Hippocampal formation (tissue), 2 donors: ENCODE measurements around the gene C7orf33.
A peak's percentile ranks its signal among the peaks of the same experiment; 100 is the strongest.
"Not testable (repeated sequence)": the region's sequence is repeated elsewhere in the genome, so short reads cannot be mapped to it uniquely, and the experiment has no call there.

Experiments used
- DNase-seq, 2 donors: peaks; one replicate each; lab custom pipeline; 2025; lab: John Stamatoyannopoulos, UW

C7orf33 gene, protein sequence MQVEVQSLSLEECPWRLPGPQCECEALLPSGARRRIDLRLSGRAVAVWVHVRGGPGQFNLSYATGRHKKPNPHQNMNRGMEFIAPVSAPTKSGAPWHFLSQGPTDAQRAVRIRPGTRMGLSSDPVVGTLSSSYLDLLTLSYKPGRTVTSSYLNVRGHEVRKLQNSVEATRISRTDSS

DNA sequence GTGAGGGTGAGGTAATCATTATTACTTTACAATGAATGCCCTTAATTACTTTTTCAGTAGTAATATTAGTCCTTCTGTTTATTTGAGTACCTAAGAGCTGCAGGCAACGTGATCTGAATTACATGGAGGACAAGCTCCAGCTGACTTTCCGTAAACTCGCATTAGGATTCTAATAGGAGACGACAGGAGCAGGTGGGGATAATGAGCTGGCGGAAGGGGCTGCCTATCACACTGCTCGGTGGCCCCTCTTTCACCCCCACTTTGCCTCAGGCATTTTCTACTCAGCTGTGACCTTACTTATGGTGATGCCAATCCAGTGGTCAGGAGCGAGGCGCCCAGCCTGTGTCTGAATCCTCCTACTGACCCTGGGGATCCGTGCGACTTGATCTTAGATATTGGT, at the start of gene C7orf33:
TSS of gene C7orf33 (plus strand) at position 296 of the 400 bp plus-strand sequence. CDS start 160 bp downstream, outside the sequence.
- no peak for DNase-seq

DNA sequence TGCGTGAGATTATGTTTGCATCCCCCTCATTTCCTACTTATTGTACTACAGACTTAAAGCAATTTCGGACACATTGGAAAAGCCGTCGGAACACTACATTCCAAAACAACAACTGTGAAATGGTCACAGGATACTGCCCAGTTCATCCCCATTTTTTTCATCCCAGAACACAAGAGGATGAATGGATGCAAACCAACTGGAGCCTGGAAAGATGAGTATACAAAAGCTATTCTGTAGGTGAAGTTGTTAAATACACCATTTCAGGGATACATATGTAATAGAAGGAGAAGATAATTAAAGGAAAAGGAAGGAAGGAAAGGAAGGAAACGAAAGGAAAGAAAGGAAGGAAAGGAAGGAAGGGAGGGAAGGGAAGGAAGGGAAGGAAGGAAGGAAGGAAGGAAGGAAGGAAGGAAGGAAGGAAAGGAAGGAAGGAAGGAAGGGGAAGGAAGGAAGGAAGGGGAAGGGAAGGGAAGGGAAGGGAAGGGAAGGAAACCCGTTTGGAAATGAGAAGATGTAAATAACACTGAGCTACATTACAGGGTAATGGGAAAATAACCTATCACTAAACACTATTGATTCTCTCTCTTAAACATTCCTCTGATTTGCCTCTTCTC, 48.6 kb upstream of the C7orf33 start:
- DNase-seq = no peak

DNA sequence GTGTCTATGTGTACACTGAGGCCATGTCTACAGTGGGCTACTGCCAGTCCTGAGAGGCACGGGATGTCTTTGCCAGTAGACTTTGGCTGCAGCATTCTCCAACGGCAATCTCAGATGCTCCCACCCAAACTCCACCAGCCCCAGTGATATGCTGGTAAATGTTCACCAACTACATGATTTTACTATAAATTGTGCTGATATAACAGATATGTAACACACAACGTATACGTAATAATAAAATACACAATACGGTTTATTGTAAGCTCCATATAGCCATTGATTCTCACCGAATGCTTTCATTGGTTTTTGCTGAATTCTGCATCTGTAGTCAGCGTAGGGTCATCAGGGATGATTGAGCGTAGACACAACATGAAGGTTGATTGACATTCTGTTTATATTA, 47.3 kb upstream of the C7orf33 start:
- no peak for DNase-seq

- DNase-seq = no peak
These were observed 45.4 kb upstream of the C7orf33 start for GRCh38 chr7:148545172-148545571.

DNA sequence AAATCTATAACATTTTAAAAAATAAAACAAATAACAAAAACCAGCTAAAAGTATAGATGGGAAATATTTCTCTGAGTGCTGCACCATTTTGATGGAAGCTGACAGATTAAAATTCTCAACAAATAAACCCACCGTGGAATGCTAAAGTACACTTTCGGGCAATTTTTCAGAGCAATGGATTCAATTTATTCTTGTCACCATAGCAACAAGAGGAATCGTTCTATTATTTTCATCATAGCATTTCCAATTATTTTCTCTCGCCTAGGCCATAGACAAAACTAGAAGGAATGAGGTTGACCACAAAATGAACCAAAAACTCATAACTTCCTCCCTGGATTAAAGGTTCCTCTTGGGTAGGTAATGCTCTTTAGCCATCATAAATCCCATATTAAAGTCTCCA, 44.6 kb upstream of the C7orf33 start:
- DNase-seq = no peak

GRCh38 chr7:148546857-148547256, 43.7 kb upstream of the C7orf33 start:
- DNase-seq = no peak

GRCh38 chr7:148547951-148548350, 42.6 kb upstream of the C7orf33 start:
- DNase-seq = no peak

DNA sequence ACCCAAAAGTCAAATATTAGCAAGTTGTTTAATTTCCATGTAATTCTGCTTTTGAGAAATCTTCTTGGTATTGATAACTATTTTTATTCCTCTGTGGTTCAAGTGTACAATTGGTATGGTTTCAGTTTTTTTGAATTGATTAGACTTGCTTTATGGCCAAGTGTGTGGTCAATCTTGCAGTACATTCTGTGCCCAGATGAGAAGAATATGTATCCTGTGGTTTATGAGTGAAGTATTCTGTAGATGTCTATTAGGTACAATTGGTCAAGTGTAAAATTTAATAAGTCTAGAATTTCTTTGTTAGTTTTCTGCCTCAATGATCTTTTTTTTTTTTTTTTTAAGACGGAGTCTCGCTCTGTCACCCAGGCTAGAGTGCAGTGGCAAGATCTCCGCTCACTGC, 36.6 kb upstream of the C7orf33 start:
- DNase-seq = no peak

DNA sequence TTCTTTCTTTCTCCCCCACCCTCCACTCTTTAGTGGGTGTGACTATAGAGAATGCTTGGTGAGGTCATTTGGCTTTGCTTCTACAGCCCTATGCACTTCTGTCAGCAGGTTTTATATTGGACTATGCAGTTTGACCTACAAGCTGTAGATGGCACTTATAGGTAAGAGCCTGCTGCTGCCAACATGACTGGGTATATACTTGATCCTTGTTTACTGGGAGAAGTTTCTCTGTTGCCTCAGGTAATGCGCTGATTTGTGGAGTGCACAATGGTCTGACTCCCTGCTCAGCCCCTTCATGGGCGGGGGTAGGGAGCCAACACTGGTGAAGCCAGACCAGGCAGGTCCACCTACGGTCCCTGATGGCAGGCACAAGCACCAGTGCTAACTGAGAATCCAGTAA, 33.7 kb upstream of the C7orf33 start:
- no peak for DNase-seq

DNA sequence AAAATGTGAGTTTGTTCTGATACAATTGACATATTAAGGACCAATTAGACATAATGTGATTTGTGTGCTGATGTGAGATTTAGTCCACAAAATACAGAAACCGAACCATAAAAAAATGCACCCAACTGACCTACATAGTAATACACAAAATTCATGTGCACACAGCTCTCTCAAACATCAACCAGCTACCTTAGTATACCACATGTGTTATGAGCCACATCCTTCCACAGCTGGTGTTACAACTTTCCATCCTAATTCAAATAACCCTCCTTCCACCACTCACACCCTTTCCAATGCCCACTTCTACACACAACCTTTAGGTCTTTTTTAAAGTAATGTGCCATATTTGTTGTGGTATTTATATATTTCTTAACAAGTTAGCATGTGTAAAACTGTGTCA, 31.7 kb upstream of the C7orf33 start:
- DNase-seq = no peak

- no peak for DNase-seq
These were observed 29.5 kb upstream of the C7orf33 start for GRCh38 chr7:148561099-148561498.

DNA sequence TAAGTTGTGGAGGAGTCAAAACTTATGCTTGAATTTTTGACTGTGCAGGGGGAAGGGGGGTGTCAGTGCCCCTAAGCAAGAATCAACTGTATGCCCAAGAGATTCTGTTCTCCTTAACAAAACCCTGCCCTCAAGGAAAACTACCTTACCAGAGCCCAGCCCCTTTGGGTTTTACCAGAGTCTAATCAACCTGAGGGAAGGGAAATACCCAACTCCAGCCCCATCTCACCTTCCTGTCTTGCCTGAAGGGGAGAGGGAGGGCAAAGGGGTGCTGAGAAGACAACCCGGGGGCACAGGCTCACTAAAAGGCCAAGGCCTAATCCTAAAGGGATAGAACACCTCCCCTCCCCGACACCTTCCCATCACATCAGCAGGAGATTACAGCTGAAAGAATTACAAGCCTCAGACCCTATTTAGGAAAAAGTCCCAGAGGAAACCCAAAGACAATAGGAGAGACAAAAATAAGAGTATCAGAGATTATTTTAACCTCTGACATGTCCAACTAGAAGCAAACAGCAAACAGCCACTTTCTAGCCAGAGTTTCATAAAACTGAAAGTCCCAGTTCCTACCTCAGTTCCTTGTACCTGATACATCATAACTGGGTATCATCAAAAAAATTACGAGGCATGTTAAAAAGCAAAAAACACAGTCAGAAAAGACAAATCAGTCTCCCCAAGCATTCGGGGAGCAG, 26.8 kb upstream of the C7orf33 start:
- no peak for DNase-seq

GRCh38 chr7:148564275-148564951, 26.2 kb upstream of the C7orf33 start:
- not testable (repeated sequence) for DNase-seq

GRCh38 chr7:148566736-148567135, 23.8 kb upstream of the C7orf33 start:
- DNase-seq = no peak

DNA sequence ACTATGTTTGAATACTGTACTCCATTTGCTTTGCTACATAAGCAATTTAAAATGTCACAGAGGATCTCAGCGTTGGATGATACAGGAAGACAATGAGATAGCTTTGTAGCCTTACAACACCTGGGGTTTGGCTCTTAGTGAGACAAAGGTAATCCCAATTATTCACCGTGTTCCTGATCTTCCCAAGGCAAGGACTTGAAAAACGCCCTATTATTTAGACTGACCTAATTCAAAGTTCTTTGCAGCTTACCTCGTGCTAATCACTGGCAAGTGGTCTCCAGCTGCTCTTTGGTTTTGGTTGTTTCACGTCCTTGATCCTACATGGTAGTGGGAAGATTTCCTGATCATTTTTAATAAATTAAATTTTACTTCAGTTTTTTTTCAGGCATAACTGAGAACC, 23.0 kb upstream of the C7orf33 start:
- no peak for DNase-seq

DNA sequence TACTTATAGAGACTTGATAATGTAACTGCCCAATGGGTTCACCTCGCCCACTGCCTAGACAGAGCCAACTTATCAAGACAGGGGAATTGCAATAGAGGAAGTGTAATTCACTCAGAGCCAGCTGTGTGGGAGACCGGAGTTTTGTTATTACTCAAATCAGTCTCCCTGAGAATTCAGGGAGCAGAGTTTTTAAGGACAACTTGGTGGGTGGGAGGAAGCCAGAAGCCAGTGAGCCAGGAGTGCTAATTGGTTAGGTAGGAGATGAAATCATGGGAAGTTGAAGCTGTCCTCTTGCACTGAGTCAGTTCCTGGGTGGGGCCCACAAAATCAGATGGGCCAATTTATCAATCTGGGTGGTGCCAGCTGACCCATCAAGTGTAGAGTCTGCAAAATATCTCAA, 20.1 kb upstream of the C7orf33 start:
- no peak for DNase-seq

DNA sequence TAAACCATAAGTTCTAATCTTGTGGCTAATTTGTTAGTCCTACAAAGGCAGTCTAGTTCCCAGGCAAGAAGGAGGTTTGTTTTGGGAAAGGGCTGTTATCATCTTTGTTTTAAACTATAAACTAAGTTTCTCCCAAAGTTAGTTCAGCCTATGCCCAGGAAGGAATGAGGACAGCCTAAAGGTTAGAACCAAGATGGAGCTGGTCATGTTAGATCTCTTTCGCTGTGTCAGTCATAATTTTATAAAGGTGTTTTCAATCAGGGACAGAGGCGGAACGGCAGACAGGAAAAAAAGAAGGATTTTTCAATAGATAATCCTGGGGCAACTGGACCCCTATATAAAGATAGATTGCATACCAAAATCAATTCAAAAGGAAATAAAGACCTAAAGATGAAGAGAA, 19.6 kb upstream of the C7orf33 start:
- DNase-seq = not testable (repeated sequence)

DNA sequence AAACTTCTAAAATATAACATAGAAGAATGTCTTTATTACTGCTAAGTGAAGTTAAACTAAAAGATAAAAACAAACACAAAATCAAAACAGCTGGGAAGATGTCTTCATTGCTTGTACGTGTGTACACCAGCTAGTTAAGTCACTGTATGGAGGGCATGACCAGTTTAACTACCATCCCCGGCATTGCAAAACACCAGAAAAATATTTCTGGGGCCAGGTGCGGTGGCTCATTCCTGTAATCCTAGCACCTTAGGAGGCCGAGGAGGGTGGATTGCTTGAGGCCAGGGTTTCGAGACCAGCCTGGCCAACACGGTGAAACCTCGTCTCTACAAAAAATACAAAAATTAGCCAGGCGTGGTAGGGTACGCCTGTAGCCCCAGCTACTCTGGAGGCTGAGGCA, 19.2 kb upstream of the C7orf33 start:
- DNase-seq = no peak

DNA sequence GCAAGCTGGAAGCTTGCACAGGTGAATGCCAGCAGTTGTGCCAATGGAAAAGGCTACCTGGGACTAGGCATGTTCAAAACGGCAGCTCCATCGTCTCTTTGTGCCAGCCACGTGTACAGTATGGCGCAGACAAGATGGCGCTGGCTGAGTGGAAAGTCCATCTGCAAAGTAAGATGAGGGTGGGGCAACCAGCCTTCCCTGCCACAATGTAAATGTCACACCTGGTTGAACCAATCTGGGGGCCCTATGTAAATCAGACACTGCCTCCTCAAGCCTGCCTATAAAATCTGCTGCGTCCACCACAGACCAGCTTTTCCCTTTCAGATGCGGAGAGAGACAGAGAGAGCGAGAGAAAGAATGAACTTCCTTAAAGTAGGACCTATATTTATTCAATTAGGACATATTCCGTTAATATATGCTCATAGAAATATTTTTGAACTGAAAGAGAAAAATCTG, 18.5 kb upstream of the C7orf33 start:
- no peak for DNase-seq

GRCh38 chr7:148573581-148573980, 17.0 kb upstream of the C7orf33 start:
- not testable (repeated sequence) for DNase-seq

- DNase-seq = peak; percentile 10 to 63
These were observed 14.7 kb upstream of the C7orf33 start for GRCh38 chr7:148575640-148576411.

GRCh38 chr7:148579366-148579765, 11.2 kb upstream of the C7orf33 start:
- no peak for DNase-seq
